HG03460 (cell line): Measurements from ENCODE around the gene APEH.
"Not testable (repeated sequence)": the region's sequence is repeated elsewhere in the genome, so short reads cannot be mapped to it uniquely, and the experiment has no call there.

ENCODE experiments used
- ATAC-seq: cut with Tn5 transposase; IDR thresholded peaks from one replicate; pipeline ENCODE4 v1.9.1; 2021; ENCODE audit not compliant: unreplicated experiment

Gene APEH

DNA sequence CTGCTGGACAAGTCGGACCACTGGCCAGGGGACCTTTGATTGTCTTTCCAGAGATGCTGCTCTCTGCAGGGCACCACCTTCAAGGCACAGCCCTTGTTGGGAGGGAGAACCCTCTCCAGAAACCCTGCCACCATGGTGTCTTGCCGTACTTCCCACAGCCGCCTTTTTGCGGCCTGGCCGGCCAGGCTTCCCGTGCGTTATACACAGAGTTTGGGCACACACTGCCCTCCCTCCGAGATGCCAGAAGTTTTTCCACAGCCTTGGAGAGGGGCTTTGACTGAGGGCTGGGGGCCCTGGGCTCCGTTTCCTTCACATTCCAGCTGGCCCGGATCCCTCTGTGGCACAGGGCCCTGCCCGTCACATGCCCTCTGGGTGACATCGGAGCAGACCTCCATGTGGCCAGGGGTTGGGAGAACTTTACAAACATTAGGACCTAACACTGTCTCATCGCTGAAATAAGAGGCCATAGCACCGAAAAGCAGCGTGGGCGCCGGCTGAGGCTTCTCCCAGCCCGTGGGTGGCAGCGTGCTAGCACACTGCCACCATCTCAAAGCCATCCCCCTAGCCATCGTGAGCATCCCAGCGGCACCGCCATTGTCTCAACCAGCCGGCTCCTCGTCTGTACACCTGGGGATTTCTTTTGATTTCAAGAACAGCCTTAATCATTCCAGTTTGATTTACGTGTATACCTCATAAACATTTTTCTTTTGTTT lies 6.3 kb upstream of the APEH start:
- ATAC-seq = no peak

DNA sequence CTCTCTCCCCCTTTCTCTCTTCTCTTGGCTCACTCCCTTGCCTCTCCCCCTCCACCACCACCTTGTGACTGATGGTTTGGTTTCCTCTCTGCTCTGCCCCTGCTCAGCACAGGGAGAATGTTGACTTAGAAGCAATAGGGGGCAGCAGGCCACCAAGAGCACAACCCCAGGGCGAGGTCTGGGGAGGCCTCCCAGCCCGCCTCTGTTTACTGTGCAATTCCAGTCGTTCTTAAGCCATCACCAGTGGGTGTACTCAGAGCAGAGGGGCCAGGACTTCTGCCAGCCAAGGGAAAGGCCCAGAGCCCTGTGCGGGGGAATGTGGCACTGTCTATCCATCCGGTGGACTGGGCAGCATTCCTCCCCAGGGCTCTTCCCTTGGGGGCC lies 5.7 kb upstream of the APEH start:
- ATAC-seq = no peak

DNA sequence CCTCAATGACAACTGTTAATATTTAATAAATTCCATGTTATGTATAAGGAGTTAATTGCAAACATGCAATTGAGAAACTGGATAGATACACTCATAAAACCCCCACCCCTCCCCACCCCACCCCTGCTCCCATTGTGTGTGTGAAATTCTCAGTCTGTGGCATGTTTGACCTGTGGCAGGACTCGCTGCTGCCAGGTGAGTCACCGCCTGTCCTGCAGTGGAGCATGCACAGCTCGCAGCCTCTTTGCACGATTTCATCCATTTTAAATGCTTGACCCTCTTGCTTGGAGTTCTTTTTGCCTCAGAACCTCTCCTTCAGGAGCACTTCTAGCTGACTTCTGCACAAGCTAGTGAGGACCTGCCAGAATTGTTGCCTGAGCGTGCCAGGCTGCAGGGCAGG lies 5.3 kb upstream of the APEH start:
- ATAC-seq = no peak

DNA sequence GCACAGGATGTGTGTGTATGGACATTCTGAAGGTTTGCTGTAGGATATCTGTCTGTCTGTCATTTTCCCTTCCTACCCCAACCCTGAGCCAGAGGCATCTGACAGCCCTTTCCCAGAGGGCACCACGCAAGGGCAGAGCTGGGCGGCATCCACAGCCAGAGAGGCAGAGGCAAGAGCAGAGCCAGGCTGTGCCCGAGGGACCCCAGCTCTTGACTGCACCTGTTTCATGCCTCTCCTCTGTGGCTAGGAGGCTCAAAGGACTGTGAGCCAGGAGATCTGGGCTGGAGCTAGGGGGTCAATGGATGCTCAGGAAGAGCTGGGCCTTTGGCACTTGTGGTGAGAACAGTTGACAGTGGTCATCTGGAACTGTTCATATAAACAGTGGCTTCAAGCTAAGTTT lies 4.8 kb upstream of the APEH start:
- no peak for ATAC-seq

DNA sequence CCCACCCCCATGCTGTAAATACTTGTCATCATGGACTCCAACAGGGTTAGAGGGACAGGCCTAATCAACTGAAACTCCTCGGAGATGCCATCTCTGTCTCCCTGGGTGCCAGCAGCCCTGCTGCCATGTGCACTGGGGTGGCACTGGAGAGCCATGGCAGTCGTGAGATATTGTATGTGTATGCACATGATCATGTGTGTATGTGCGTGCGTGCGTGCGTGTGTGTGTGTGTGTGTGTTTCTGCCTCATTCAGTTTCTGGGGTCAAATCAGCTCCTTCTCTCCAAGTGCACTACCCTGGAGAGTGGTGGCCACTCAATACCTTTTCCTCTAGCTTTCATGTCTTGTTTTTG lies 3.2 kb upstream of the APEH start:
- no peak for ATAC-seq

DNA sequence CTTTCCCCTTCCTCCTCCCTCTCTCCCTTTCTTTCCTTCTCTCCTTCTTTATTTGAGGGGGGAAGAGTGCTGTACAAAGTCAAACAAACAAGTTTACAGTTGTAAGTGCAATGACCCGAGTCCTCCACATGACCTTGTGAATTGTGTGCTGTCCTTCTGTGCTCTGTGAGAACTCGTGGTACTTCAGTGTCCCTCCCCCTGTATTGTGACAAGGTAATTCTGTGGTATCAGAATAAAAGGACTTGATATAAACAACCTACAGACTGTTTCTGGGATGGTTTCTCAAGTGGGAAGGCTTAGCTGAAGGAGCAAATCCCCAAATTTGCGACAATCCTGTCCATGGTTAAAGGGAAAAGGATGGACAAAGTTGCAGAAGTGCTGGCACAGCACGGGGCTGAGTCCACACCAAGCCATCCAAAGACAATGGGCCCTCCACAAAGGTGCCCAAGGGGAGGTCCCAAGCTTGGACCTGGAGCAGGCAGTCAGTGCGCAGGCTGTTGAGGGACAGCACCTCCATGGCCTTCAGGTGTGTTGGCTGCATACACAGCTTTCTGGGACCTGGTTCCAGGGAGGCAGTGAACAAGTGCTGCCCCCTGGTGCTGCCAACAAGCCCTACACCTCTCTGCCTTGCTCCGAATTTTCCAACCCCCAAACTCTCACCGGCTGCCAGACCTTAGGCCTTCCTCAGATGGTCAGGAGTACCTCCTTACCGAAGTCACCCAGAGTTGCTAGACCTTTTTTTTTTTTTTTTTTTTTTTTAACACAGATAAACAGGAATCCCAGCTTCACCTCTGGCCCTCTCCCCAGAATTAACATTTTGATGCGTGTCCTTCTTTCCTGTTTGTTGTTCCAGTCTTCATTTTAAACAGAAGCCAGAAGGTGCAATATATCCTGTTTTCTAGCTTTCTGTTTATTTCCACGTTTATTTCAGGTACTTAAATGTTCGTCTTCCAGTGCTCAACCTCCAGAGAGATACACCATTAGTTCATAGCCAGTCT lies 2.6 kb upstream of the APEH start:
- no peak for ATAC-seq

DNA sequence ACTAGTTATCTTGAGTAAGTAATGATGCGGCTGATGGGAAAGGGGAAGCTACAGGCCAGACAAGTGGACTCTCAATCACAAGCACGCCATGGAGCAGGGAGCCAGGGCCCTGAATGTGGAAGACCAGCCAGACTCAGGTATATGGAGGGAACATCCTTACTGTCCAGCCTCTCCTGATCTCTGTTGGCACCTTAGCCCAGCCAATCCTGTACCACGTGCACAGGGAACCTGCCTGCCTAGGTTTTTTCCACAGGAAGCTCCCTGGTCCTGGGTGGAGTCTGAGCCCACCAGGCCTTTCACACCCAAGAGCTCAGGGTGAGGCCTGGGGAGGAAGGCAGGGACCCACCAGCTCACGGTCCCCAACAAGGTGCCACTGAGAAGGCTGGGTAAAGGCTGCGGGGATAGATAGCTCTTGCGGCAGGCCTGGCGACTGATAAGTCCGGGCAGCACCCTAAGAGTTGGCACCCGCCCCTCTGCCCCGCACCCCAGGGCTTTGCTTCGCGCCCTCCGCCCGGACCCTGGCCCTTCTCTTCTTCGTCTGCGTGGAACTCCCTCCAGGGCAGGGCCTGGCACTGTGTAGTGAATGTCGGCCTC lies 933 bp upstream of the APEH start:
- no peak for ATAC-seq

DNA sequence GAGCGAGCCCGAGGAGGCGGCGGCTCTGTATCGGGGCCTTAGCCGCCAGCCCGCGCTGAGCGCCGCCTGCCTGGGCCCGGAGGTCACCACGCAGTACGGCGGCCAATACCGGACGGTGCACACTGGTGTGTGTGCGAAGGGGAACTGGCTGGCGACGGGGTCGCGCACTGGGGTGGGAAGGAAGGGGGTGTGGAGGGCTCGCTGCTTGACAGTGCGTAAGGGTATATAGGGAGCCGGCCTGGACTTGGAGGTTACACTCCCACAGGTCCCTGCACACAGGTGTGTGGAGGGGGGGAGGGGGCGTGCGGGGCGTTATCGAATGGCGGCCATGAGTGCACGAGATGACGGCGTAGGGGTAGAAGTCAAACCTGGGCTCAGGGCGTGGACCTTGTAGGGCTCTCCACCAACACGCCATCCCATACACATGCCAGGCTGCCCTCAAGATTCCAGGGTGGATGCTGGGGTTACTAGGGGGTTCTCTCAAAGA lies 389 bp downstream of the APEH start:
- ATAC-seq = peak; percentile 21

DNA sequence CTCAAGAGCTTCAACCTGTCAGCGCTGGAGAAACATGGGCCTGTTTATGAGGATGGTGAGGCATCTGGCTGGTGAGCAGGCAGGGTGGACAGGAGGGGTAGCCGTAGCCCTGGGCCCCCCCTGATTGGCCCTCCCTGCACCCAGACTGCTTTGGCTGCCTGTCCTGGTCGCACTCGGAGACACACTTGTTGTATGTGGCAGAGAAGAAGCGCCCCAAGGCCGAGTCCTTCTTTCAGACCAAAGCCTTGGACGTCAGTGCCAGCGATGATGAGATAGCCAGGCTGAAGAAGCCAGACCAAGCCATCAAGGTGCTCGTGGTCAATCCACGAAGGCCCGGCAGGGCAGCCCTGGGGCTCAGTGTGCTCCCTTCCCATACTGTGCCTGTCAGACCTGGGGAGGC lies 1.8 kb downstream of the APEH start:
- ATAC-seq = no peak

DNA sequence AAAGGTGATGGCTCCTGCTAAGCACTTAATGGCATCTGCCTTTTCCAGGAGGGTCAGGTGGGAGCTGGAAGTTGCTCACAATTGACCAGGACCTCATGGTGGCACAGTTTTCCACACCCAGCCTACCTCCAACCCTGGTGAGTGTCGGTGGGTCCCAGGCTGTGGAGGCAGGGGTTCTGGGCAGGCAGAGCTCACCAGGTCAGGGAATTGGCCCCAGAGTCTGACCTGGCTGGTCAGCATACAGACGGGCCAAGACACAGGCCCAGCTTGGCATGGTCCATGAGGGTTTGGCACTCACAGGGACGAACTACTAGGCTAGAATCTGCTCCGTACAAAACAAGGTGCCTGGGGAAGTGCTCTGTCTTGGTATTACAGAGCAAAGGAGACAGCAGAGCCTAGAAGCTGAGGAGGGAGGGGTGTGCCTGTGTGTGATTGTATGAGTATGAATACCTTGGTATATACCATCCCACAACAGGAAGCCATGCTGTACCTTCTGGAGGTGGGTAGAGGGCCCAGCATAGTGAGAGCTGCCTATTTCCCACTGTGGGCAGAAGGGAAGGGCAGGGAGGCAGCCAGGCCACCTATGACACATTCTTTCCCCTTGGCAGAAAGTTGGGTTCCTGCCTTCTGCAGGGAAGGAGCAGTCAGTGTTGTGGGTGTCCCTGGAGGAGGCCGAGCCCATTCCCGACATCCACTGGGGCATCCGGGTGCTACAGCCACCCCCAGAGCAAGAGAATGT lies 6.5 kb downstream of the APEH start:
- no peak for ATAC-seq

DNA sequence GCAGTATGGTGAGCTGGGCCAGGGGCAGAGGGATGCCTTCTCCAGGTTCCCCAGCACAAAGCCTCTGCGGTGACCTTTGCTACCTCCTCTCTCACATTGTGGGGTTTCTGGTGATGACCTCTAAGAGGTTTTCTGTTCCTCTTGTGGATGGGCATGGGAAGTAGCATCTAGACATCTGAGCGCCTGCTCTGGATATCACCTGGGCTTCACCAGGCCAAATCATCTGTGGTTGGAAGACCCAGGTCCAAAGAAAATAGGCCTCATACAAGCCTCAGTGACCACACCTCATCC lies 7.0 kb downstream of the APEH start:
- ATAC-seq = no peak

DNA sequence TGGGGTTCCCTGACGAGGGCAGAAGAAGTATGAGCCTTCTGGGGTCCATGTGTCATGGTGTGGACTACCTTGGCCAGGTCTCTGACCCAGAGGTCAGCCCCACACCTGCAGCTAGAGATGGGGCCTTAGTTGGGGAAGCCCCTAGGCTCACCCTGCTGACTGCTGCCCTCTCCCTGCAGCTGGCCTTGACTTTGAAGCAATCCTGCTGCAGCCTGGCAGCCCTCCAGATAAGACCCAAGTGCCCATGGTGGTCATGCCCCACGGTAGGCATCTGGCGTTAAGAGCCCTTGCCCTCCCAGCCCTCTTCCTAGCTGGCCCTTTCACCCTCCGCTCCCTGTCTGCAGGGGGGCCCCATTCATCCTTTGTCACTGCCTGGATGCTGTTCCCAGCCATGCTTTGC lies 7.4 kb downstream of the APEH start:
- no peak for ATAC-seq

DNA sequence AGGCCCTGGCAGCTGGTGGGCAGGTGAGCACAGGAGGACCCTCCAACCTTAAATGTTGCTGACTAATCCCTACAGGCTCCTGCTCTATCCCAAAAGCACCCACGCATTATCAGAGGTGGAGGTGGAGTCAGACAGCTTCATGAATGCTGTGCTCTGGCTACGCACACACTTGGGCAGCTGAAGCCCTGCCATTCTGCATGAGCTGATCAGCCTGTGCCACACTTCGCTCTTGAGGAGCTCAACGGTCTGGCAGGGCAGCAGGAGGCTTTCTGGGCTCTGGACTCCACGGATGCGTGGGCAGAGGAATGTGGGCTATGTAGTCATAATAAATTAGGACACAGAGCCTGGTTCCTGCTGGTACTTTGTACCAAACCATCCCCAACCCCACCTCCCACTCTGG lies 9.0 kb downstream of the APEH start:
- no peak for ATAC-seq

DNA sequence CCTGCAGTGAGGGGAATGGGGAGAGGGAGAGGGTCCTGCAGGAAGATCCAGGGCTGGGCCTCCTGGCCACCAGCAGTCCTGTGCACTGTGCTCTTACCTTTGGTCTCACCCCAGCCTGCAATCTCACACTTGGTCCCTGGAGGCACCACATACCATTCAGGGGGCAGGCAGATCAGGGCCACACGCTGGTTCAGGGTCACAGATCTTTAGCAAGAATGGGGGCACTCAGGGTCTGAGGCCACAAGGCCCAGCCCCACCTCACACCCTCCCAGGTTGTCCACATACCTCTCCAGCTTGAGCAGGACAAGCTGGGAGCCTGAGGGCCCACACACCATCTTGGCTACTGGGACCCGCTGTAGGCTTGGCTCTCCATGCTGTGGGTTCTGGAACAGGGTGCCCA lies 10.3 kb downstream of the APEH start:
- ATAC-seq = not testable (repeated sequence)

DNA sequence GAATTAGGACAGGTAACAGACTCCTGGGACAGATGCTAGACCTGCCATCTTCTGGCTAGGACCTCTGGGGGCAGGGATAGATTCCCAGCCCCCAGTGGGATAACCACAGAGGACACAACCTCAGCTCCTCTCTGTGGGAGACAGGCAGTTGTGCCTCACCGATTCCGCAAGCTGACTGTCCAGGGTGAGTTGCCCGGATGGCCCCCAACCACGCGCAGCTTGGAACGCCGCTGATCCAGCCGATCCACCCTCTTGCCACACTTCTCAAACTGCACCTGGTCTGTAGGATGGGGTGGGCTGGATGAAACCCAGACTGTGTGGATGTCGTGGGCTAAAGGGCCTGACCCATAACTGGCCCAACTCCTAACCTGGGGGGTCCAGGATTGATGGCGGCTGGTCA lies 11.0 kb downstream of the APEH start:
- ATAC-seq = not testable (repeated sequence)

DNA sequence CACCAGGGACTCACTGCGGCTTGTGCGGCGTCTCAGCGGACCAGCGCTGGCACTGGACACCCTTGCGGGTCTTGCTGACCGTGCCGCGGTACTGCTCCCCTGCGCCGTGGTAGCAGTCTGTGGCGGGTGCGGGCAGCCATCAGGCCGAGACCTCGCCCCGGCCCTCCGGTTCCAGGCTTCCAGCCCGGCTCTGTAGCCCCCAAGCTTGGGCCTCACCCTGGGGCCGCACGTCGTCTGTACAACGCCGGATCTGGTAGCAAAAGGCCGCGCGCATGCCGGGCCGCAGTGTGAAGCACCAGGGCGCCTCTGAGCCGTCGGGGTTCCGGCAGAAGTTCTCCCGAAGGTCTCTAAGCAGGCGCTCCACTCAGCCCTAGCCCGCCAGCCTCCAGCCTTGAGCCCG lies 11.7 kb downstream of the APEH start:
- not testable (repeated sequence) for ATAC-seq

DNA sequence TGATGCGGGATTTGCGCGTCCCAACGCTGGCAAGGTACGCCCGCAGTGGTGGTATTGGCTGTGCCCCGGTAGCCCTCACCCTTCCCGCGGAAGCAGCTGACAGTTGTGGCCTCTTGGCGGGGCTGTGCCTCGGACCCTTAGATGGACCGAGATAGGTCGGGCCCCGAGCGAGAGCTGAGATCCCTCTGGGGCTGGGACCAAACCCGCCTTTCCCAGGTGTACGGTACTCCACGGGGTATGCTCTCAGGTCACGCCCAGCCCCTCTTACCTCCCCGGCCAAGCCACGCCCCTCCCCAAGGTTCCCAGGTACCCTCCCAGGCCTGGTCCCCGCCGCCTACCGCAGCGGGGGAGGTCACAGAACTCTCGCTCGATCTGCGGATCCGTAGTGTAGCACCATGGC lies 12.2 kb downstream of the APEH start:
- not testable (repeated sequence) for ATAC-seq

DNA sequence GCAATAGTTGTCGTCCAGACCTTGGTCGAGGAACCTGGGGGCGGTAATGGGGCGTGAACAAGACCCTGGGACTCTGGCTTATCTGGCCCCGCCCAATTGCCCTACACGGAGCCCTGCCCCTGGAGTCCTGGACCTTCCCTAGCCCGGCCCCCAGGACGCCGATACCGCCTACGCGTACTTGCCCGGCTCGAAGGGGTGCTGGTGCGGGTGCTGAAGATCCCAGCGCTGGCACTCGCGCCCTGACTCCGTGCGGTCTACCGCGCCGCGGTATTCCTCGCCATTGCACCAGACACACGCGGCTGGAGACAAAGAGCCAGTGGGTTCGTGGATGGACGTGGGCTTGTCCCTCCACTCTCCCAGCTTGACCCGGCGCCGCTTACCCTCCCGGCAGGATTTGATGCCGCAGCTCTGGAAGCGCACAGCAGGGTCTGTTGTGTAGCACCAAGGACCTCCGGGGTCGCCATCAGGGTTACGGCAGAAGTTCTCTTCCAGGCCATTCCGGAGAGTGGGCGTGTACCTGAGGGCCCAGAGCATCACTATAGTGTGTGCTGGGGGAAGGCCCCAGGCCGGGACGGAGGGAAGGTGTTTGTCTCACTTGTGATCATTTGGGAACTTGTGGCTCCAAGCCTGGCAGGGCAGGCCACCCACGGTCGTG lies 12.7 kb downstream of the APEH start:
- ATAC-seq = not testable (repeated sequence)

DNA sequence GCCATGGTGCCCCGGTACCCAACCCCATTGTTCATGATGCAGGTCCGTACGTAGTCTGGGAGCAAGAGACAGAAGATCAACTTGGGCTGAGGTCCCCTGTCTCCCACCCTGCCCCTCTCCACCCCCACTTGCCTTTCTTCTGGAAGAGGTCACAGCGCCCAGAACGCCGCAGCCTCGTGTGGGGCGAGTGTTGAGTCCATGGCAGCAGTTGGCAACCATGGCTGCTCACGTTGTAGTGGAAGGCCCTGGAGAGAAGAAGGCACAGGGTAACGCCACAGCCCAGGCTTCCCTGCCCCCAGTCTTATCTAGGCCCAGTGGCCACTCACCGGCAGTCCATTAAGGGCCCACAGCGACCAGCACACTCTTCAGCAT lies 13.3 kb downstream of the APEH start:
- not testable (repeated sequence) for ATAC-seq

DNA sequence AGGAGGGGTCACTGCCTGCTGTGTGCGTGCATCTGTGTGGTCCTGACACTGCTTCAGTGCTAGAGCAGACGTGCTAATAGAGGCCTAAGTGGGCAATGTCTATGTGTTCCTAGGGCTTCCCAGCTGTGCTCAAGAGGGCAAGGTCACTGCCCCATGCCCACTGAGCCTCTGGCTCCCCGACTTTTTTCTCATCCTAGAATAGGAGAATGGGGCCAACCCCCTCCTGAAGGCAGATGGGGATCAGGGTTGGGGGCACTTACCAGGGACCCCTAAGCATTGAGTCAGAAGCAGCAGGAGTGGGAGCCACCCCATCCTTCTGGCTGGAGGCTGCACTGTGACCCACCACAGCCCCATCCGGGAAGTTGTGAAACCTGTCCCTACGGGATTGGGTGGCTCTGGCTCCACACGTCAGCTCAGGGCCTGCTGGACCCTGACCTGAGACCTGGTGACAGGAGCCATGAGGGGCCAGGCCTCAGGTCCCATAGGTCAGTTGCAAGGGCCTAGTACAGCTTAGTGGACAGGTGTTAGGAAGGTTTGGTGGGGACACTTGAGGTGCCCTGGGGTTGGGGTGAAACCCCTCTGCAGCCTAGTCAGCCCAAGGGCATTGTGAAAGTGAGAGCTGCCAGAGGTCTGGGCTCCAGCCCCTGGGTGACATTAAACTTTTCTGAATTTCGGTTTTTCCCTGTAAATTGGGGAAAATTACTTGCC lies 14.3 kb downstream of the APEH start:
- peak; percentile 8 for ATAC-seq
